SU-DHL-6 (cell line): ENCODE measurements around the gene NKAPD1.

Experiments
- H2AFZ ChIP-seq: fragments of 200-600 bp; sonication (generic); 2 replicates; pipeline ENCODE4 v1.6.1; 2014; ENCODE audit warnings: low read depth, mild to moderate bottlenecking, moderate library complexity, mixed read lengths, antibody characterized with exemption, low read length; ENCODE audit not compliant: severe bottlenecking
- H3F3A ChIP-seq: fragments of 200-600 bp; shearing (Covaris generic); 2 replicates; pipeline ENCODE4 v1.6.0; 2016; ENCODE audit warnings: antibody characterized with exemption, mild to moderate bottlenecking; ENCODE audit not compliant: insufficient read depth
- H3K27ac ChIP-seq: fragments of 200-600 bp; sonication (generic); 2 replicates; pipeline ENCODE4 v1.5.1; 2016; ENCODE audit warnings: low read depth, mild to moderate bottlenecking, low read length, moderate library complexity, mixed read lengths
- H3K27me3 ChIP-seq: fragments of 200-600 bp; sonication (generic), shearing (Covaris generic); 2 replicates; pipeline ENCODE4 v1.6.0; 2014; ENCODE audit warnings: mild to moderate bottlenecking, low read length
- H3K36me3 ChIP-seq: fragments of 200-600 bp; sonication (generic); 2 replicates; pipeline ENCODE4 v1.6.1; 2014; ENCODE audit warnings: mild to moderate bottlenecking, low read length, mixed read lengths
- H3K4me2 ChIP-seq: fragments of 300-600, 200-600 bp; shearing (Covaris generic), sonication (generic); 2 replicates; pipeline ENCODE4 v1.6.0; 2014; ENCODE audit warnings: low read length, low read depth, mild to moderate bottlenecking; ENCODE audit not compliant: poor library complexity, severe bottlenecking
- H3K4me3 ChIP-seq: fragments of 200-600 bp; sonication (generic); 2 replicates; pipeline ENCODE4 v1.5.1; 2014; ENCODE audit warnings: antibody characterized with exemption, low read length, mild to moderate bottlenecking, mixed read lengths; ENCODE audit not compliant: insufficient read depth, poor library complexity, severe bottlenecking
- H3K79me2 ChIP-seq: fragments of 200-600 bp; sonication (generic); 2 replicates; pipeline ENCODE4 v1.6.1; 2014; ENCODE audit warnings: mild to moderate bottlenecking, low read length, moderate library complexity; ENCODE audit not compliant: insufficient read depth
- H3K9ac ChIP-seq: fragments of 200-600 bp; sonication (generic); 2 replicates; pipeline ENCODE4 v1.7.0; 2014; ENCODE audit warnings: mild to moderate bottlenecking, low read length
- H3K9me2 ChIP-seq: fragments of 200-600 bp; sonication (generic); replicated peaks from 2 replicates; pipeline ENCODE4 v1.6.1; 2014; ENCODE audit warnings: low read length; ENCODE audit not compliant: insufficient read depth
- H3K9me3 ChIP-seq: fragments of 200-600 bp; sonication (generic); 2 replicates; pipeline ENCODE4 v1.6.1; 2014; ENCODE audit warnings: low read length, mixed read lengths; ENCODE audit not compliant: insufficient read depth
- H4K20me1 ChIP-seq: fragments of 200-600 bp; sonication (generic); 2 replicates; pipeline ENCODE4 v1.6.1; 2014; ENCODE audit warnings: low read depth, mild to moderate bottlenecking, antibody characterized with exemption, low read length, moderate library complexity, mixed read lengths
- EZH2phosphoT487 ChIP-seq: fragments of 200-600 bp; sonication (generic), shearing (Covaris generic); conservative IDR thresholded peaks from 2 replicates; pipeline ENCODE4 v1.6.1; 2018; ENCODE audit warnings: mild to moderate bottlenecking, antibody characterized with exemption, low read length, moderate library complexity, mixed read lengths
- TF ChIP-seq, protein P1 (sequence below): fragments of 200-600 bp; sonication (generic); IDR thresholded peaks from one replicate; pipeline ENCODE4 v1.5.1; 2017; ENCODE audit warnings: antibody characterized with exemption, mild to moderate bottlenecking, low read length, moderate library complexity; ENCODE audit not compliant: insufficient read depth, poor library complexity, severe bottlenecking

Gene NKAPD1

DNA sequence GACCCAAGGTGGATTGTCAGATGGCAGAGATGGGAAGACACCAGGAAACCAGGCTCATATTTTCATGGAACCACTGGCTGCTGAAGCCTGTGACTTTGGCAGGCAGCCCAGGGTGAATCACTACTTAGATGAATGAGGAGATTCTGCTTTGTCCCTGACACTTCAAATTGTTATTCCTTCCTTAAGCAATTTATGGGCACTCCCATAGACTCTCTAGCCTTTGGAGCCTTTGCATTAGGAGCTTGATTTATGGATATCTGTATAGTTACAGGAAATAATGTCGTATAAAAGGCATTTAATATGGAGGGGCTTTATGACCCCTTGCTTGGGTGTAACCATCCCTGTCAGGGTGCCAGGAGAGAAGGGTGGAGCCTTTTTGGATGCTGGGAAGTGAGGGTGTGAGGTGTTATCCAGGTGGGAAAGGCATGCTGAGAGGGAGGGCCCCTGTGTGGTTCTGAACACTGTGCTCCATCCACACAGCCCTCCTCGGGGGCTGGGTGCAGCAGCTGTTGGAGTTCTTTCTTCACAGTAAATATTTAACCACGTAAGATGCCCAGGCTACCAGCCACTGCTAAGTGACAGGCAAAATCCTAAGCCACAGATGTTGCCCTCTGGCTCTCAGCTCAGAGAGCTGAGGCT lies 54.5 kb downstream of the NKAPD1 start:
- no peak for TF ChIP-seq EZH2phosphoT487
- TF ChIP-seq, protein P1, sequence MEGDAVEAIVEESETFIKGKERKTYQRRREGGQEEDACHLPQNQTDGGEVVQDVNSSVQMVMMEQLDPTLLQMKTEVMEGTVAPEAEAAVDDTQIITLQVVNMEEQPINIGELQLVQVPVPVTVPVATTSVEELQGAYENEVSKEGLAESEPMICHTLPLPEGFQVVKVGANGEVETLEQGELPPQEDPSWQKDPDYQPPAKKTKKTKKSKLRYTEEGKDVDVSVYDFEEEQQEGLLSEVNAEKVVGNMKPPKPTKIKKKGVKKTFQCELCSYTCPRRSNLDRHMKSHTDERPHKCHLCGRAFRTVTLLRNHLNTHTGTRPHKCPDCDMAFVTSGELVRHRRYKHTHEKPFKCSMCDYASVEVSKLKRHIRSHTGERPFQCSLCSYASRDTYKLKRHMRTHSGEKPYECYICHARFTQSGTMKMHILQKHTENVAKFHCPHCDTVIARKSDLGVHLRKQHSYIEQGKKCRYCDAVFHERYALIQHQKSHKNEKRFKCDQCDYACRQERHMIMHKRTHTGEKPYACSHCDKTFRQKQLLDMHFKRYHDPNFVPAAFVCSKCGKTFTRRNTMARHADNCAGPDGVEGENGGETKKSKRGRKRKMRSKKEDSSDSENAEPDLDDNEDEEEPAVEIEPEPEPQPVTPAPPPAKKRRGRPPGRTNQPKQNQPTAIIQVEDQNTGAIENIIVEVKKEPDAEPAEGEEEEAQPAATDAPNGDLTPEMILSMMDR = no peak
- no peak overlapping the region for H3K9ac ChIP-seq
- no peaks in the 10 kb centered on the region for H3K79me2 ChIP-seq
- H3K9me3 ChIP-seq = no peaks in the 10 kb centered on the region
- H3K27ac ChIP-seq = no peak overlapping the region
- no peak overlapping the region for H2AFZ ChIP-seq
- H3K27me3 ChIP-seq = no peaks in the 10 kb centered on the region
- H3K4me3 ChIP-seq = no peak overlapping the region
- no peaks in the 10 kb centered on the region for H3F3A ChIP-seq
- no peaks in the 10 kb centered on the region for H3K36me3 ChIP-seq
- H3K4me2 ChIP-seq = no peak overlapping the region
- no peaks in the 10 kb centered on the region for H4K20me1 ChIP-seq
- no peaks in the 10 kb centered on the region for H3K9me2 ChIP-seq

- H3K36me3 ChIP-seq = no peaks in the 10 kb centered on the region
- no peaks in the 10 kb centered on the region for H3K9me3 ChIP-seq
- no peaks in the 10 kb centered on the region for H3K79me2 ChIP-seq
- H3K27ac ChIP-seq = no peak overlapping the region
- H3K9me2 ChIP-seq = no peaks in the 10 kb centered on the region
- no peak overlapping the region for H3K9ac ChIP-seq
- no peaks in the 10 kb centered on the region for H3F3A ChIP-seq
- no peak overlapping the region for H3K4me2 ChIP-seq
- no peaks in the 10 kb centered on the region for H4K20me1 ChIP-seq
- H3K4me3 ChIP-seq = no peak overlapping the region
- H2AFZ ChIP-seq = no peak overlapping the region
- TF ChIP-seq, protein P1 = no peak
- no peak for TF ChIP-seq EZH2phosphoT487
- H3K27me3 ChIP-seq = no peaks in the 10 kb centered on the region
Observed at GRCh38 chr11:112129656-112130055, 55.6 kb downstream of the NKAPD1 start.

DNA sequence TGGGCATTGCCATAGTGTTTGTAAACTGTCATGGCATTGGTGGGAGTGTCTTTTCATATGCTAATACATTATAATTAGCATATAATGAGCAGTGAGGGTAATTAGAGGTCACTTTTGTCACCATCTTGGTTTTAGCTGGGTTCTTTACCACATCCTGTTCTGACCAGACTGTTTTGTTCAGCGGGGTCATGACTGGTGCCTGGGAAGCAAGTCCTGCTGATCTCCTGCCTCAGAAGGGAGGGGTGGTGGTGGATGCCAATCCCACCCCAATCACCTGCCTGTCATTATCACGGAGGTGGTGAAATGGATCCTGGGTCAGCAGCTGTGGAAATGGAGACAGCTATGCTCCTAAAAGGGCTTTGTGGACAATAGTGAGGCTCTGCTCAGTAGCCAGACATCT lies 58.6 kb downstream of the NKAPD1 start:
- Histone ChIP-seq H3K79me2 (no peaks in the 10 kb centered on the region), H3K27me3 (no peaks in the 10 kb centered on the region), H3K9me3 (no peaks in the 10 kb centered on the region), H3K4me3 (no peak overlapping the region), H3K4me2 (no peak overlapping the region), H3K27ac (no peak overlapping the region), H3K9me2 (no peaks in the 10 kb centered on the region), H4K20me1 (no peaks in the 10 kb centered on the region), H3F3A (no peaks in the 10 kb centered on the region), H2AFZ (no peak overlapping the region), H3K9ac (no peak overlapping the region), H3K36me3 (no peaks in the 10 kb centered on the region)
- no peak for TF ChIP-seq EZH2phosphoT487
- TF ChIP-seq, protein P1 = no peak
